GM19043 (cell line): Measurements from ENCODE around the gene NDNF.
A peak's percentile ranks its signal among the peaks of the same experiment; 100 is the strongest.

ENCODE experiments used
- ATAC-seq: cut with Tn5 transposase; IDR thresholded peaks from one replicate; pipeline ENCODE4 v1.9.1; 2021; ENCODE audit warnings: low read depth; ENCODE audit not compliant: unreplicated experiment

NDNF gene

GRCh38 chr4:121072224-121073003 is at the start of gene NDNF:
Gene NDNF (minus strand): TSS chr4:121072535. CDS start chr4:121045837, 26,698 bp downstream.
- ATAC-seq, result peak; percentile 43

GRCh38 chr4:121119715-121120114 is 47.4 kb upstream of the NDNF start:
- ATAC-seq, result no peak

GRCh38 chr4:121118344-121118743 is 46.0 kb upstream of the NDNF start:
- ATAC-seq, result no peak

- ATAC-seq, result no peak
Measured at GRCh38 chr4:121114756-121115155, 42.4 kb upstream of the NDNF start.

GRCh38 chr4:121112530-121112929 is 40.2 kb upstream of the NDNF start:
- ATAC-seq, result no peak

- ATAC-seq, result no peak
Measured at GRCh38 chr4:121108557-121108956, 36.2 kb upstream of the NDNF start.

GRCh38 chr4:121107507-121107906 is 35.2 kb upstream of the NDNF start:
- ATAC-seq, result no peak

- ATAC-seq, result no peak
Measured at GRCh38 chr4:121100093-121100775, 27.9 kb upstream of the NDNF start.

GRCh38 chr4:121098266-121098665 is 25.9 kb upstream of the NDNF start:
- ATAC-seq, result no peak

- no peak for ATAC-seq
Measured at GRCh38 chr4:121096629-121097028, 24.3 kb upstream of the NDNF start.

- no peak for ATAC-seq
Measured at GRCh38 chr4:121096191-121096590, 23.9 kb upstream of the NDNF start.

- ATAC-seq, result no peak
Measured at GRCh38 chr4:121094297-121094966, 22.1 kb upstream of the NDNF start.

- ATAC-seq, result no peak
Measured at GRCh38 chr4:121093261-121093660, 20.9 kb upstream of the NDNF start.

- ATAC-seq, result no peak
Measured at GRCh38 chr4:121091941-121092340, 19.6 kb upstream of the NDNF start.

GRCh38 chr4:121088867-121089266 is 16.5 kb upstream of the NDNF start:
- no peak for ATAC-seq

- ATAC-seq, result no peak
Measured at GRCh38 chr4:121079376-121079775, 7.0 kb upstream of the NDNF start.

- no peak for ATAC-seq
Measured at GRCh38 chr4:121077496-121077895, 5.2 kb upstream of the NDNF start.

- ATAC-seq, result no peak
Measured at GRCh38 chr4:121076416-121076815, 4.1 kb upstream of the NDNF start.

GRCh38 chr4:121073672-121074381 is 1.5 kb upstream of the NDNF start:
- ATAC-seq, result no peak

- ATAC-seq, result no peak
Measured at GRCh38 chr4:121073004-121073435, 685 bp upstream of the NDNF start.
